ENCODE results near the gene PCDH17. TPM values are rescaled to one million over a fixed set of nuclear protein-coding genes. Genes with fewer than 3 reads are reported as not detected.

Gene PCDH17, protein sequence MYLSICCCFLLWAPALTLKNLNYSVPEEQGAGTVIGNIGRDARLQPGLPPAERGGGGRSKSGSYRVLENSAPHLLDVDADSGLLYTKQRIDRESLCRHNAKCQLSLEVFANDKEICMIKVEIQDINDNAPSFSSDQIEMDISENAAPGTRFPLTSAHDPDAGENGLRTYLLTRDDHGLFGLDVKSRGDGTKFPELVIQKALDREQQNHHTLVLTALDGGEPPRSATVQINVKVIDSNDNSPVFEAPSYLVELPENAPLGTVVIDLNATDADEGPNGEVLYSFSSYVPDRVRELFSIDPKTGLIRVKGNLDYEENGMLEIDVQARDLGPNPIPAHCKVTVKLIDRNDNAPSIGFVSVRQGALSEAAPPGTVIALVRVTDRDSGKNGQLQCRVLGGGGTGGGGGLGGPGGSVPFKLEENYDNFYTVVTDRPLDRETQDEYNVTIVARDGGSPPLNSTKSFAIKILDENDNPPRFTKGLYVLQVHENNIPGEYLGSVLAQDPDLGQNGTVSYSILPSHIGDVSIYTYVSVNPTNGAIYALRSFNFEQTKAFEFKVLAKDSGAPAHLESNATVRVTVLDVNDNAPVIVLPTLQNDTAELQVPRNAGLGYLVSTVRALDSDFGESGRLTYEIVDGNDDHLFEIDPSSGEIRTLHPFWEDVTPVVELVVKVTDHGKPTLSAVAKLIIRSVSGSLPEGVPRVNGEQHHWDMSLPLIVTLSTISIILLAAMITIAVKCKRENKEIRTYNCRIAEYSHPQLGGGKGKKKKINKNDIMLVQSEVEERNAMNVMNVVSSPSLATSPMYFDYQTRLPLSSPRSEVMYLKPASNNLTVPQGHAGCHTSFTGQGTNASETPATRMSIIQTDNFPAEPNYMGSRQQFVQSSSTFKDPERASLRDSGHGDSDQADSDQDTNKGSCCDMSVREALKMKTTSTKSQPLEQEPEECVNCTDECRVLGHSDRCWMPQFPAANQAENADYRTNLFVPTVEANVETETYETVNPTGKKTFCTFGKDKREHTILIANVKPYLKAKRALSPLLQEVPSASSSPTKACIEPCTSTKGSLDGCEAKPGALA (N-terminal part only)
- total RNA-seq, result 2.1 TPM

DNA sequence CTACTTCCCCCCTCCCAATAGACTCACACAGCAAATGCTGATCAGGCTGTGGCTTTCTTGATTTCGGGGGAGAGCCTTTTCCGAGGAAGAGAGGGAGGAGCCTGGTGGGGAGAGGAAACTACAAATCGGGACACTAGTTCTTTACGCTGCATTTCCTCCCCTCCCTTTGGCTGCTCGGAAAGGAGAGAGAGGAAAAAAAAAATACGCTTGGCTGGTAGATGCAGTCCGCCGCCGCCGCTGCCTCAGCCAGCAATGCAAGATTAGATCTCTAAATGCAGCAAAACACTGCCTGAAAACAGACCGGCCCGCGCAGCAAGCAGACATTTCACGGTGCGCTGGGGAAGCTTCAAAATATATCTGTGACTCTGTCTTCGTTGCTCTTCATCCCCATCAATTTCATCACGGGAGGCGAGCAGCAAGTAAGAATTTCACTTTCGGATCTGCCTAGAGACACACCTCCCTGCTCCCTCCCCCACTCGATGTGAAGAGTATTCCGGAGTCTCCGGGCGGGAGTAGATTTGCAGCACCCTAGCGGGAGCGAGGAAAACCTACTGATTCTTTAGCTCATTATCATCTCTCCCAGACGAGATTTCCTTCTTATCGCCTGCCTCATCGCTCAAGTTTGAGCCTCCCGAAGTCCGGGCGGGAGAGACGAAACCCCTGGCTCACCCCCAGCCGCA lies at the start of gene PCDH17:
Gene PCDH17, plus strand, starts transcription at position 149 of the 680 bp plus-strand sequence. CDS start 803 bp downstream, outside the sequence.
- peak; percentile 12 for ATAC-seq

DNA sequence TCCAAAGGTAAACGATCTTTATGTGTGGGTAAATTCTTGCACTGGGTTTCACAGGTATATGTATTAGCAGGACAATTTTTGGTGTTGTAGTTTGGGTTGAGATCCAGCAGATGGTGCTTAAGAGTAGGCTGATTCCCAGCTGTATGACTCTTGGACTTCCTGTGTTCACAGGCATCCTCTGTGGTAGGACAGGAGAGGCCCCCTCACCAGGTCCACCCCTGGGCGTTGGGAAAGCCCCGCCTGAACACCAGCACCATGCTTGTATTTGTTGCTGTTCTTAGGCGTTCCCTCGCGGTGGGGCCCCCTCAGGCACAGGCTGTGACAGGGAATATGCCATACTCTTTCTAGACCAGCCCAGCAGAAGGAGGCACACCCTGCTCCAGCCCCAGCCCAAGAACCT lies 49.5 kb upstream of the PCDH17 start:
- no peak for ATAC-seq

GRCh38 chr13:57583529-57583928 lies 48.0 kb upstream of the PCDH17 start:
- no peak for ATAC-seq

DNA sequence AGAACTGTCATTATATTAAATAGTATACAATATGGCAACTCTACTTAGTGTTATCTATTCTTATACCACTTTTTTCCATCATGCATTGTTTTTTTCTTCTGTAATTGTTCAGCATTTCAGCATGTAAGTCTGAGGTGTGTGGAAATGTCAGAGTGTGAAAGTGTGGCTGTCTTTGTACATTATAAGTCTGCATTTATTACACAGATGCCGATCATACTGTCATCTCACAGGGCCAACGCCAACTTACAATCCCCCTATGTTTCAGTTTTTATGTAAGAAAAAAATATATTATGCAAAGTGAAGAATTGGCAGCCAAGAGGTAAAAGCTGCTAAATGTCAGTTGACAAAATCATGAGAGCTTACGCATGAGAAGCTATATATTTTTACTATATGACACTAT lies 42.9 kb upstream of the PCDH17 start:
- ATAC-seq, result no peak

DNA sequence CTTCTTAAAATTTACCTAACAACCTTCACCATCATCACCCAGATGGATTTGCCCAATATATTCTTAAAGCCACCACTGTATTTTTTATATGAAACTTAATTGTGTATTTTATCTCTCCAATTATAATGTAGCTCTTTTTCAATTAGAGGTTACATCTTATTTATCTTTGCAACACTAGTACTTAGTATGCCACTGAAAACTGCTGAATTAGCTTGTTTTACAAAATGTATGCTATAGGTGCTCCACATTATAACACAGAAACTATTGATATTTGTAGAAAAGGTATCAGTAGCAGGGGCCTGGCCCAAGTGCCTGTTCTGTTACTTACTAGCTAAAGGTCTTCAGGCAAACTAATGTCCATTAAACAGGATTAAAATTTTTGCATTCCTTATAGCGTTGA lies 35.8 kb upstream of the PCDH17 start:
- ATAC-seq, result no peak

GRCh38 chr13:57601536-57601935 lies 30.0 kb upstream of the PCDH17 start:
- ATAC-seq, result no peak

DNA sequence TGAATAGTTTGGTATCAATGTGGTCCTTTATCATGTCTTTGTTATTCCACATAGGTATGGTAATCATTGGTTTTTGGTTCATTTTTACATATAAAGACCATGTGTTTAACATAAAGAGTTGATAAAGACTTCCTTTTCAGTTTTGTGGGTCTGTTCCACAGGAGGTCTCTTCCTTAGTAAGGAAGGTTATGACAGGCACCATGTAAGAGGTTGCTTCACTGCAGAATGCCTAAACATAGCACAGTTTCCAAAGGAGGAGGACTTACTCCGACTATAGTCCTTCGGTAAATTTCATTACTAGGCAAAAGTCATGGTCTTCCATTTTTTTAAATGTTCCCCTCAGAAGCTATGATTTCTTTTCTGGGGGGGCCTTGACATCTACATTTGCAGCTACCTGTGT lies 27.1 kb upstream of the PCDH17 start:
- ATAC-seq, result no peak

- ATAC-seq, result no peak
These were observed 19.6 kb upstream of the PCDH17 start for GRCh38 chr13:57611969-57612368.

DNA sequence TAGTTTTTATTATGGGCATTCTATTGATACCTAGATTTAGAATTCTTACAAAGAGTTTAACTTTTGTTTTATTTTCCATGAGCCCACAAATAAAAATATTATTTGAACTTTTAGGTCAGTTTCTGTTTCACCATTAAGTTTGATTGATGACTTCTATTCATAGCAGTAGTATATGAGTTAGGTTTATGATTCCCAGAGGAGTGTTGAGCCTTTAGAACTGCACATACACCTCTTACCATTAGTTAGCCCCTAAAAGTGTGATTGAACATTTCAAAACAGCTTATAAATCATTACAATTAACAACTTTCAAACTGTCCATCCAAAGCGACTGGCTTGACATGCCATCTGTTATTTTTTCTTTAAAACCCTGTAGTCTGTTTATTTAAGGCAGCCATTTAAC lies 19.0 kb upstream of the PCDH17 start:
- no peak for ATAC-seq

- no peak for ATAC-seq
These were observed 6.7 kb upstream of the PCDH17 start for GRCh38 chr13:57624565-57625435.

DNA sequence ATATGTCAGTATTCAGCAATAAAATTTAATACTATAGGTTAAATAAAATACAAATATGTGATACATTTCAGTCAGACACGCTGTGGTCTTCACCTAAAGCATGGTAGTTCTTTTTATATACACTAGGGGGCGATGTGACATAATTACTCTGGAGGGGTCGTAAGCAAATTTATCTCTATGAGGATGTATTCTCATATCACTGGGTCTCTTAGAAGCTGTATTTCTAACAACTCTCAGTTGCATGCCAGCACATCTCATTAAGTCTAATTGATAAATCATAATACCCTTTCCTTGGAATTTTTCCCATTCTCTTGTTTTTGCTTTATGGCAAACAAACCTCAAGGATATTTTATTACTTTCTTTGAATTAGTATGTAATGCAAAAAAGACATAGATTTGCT lies 3.9 kb upstream of the PCDH17 start:
- no peak for ATAC-seq

DNA sequence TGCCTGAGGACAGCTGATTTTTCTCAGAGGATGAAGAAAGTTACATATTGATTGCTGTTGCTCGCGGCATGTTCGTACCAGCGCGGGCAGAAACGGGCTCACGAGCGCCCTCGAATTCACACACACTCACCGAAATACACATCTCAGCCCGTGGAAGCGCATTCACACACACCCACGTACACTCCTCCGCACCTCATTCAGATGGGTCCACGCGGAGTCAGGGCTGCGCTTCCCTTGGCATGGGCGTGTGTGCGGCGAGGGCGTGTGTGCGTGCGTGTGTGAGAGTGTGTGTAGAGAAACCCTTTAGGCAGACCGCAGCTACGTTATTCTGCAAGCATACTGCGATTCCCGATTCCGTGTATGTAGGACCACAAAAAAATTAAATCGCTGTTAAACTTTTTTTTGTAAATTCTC lies 2.1 kb upstream of the PCDH17 start:
- ATAC-seq, result no peak

DNA sequence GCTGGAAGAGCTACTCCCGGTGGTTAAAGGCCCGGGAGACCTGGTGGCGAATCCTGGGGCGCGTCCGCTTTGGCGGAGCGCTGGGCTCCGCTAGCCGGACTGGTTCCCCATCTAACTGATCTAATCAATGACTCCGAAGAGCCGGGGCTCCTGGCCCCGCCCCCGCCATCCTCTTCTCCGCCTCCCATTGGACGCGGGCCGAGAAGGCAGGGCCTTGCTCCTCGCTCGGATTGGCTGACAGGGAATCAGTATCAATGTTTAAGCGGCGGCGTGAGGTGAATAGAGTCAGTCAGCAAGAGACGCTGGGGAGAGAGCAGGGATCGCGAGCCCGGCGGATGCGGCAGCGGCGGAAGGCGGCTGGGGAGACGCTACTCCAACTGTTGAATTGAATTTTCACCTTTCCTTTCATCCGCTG lies 1.7 kb upstream of the PCDH17 start:
- ATAC-seq, result peak; percentile 43

GRCh38 chr13:57630661-57631595 lies 616 bp upstream of the PCDH17 start:
- ATAC-seq, result peak; percentile 27

- ATAC-seq, result peak; percentile 10
These were observed 964 bp downstream of the PCDH17 start for GRCh38 chr13:57632276-57633140.

- peak; percentile 38 for ATAC-seq
These were observed 1.8 kb downstream of the PCDH17 start for GRCh38 chr13:57633141-57633949.

- ATAC-seq, result no peak
These were observed 2.6 kb downstream of the PCDH17 start for GRCh38 chr13:57633950-57634838.

DNA sequence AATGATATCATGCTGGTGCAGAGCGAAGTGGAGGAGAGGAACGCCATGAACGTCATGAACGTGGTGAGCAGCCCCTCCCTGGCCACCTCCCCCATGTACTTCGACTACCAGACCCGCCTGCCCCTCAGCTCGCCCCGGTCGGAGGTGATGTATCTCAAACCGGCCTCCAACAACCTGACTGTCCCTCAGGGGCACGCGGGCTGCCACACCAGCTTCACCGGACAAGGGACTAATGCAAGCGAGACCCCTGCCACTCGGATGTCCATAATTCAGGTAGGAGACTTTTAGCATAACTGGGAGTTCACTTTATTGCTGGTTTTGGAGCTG lies 3.3 kb downstream of the PCDH17 start:
- ATAC-seq, result no peak
